Sigmoid colon (tissue), 4 donors: ENCODE measurements around the gene RNU4-1.
"Not testable (repeated sequence)": the region's sequence is repeated elsewhere in the genome, so short reads cannot be mapped to it uniquely, and the experiment has no call there.

Source experiments
- CTCF ChIP-seq, 4 experiments: fragments of 450-650 bp in 3 of 4; fragments of 200-600 bp in 1 of 4; IDR thresholded peaks; one replicate each; pipeline ENCODE4 v1.5.1; 2016 to 2019; ENCODE audit warnings: antibody characterized with exemption in 4 of 4, mild to moderate bottlenecking in 3 of 4, moderate library complexity in 2 of 4
- EP300 ChIP-seq, 4 donors: sonication (generic); formaldehyde crosslinking; IDR thresholded peaks; one replicate each; pipeline ENCODE4 v1.6.1; 2017; ENCODE audit warnings: antibody characterized with exemption in 4 of 4
- POLR2A ChIP-seq, 2 donors: fragments of 450-650 bp; IDR thresholded peaks; one replicate each; pipeline ENCODE4 v1.6.1; 2016; ENCODE audit warnings: antibody characterized with exemption in 2 of 2, mild to moderate bottlenecking in 2 of 2, moderate library complexity in 2 of 2
- POLR2AphosphoS5 ChIP-seq, 4 donors: sonication (generic); formaldehyde crosslinking; IDR thresholded peaks; one replicate each; pipeline ENCODE4 v1.6.1; 2017; ENCODE audit warnings: antibody characterized with exemption in 4 of 4

DNA sequence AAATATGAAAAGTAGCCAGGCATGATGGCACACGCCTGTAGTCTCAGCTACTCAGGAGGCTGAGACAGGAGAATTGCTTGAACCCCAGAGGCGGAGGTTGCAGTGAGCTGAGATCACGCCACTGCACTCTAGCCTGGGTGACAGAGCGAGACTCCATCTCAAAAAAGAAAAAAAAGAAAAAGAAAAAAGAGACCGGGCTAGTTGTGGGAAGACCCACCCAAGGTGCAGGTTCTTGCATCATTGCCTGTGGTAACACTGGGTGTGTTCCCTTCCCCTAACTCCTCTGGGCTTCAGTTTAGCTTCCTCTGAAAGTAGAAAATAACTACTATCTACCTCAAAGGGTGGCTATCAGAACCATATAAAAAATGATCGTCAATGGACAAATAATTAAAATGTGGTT is 39.7 kb downstream of the RNU4-1 start:
- TF ChIP-seq CTCF, EP300, POLR2A (IDR thresholded peaks at IDR 0.05): not testable (repeated sequence)
- TF ChIP-seq POLR2AphosphoS5 (IDR thresholded peaks at IDR 0.05) = peak in 1 of 4 donors; percentile 10
